ENCODE results near the gene TEX22.

The TEX22 gene

DNA sequence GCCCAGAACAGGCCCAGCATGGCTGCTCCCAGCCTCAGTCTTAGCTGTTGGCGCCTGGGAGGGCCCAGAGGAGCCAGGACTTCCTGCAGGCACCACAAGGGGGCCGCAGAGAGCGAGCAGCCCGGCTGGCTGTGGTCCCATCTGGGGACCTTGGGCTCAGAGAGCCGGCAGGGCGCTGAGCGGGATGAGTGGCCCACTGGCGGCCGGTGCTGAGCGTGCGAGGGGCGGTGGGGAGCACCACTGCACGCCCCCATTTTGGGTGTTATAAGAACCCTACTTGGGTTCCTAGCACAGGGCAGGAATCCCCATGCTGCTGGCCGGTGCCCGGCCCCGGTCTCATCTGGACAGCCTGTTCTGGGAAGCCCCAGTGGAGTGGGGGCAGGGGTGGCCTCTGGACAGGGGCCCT lies 50.4 kb downstream of the TEX22 start (continued):
- TF ChIP-seq, protein P1, sequence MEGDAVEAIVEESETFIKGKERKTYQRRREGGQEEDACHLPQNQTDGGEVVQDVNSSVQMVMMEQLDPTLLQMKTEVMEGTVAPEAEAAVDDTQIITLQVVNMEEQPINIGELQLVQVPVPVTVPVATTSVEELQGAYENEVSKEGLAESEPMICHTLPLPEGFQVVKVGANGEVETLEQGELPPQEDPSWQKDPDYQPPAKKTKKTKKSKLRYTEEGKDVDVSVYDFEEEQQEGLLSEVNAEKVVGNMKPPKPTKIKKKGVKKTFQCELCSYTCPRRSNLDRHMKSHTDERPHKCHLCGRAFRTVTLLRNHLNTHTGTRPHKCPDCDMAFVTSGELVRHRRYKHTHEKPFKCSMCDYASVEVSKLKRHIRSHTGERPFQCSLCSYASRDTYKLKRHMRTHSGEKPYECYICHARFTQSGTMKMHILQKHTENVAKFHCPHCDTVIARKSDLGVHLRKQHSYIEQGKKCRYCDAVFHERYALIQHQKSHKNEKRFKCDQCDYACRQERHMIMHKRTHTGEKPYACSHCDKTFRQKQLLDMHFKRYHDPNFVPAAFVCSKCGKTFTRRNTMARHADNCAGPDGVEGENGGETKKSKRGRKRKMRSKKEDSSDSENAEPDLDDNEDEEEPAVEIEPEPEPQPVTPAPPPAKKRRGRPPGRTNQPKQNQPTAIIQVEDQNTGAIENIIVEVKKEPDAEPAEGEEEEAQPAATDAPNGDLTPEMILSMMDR (tag by site-specific recombination; IDR thresholded peaks at IDR 0.05) = peak; percentile 86
- TF ChIP-seq HOXC10 (CRISPR knock-in tag; IDR thresholded peaks at IDR 0.05) = no peak
- TF ChIP-seq ZBTB17 (tag by site-specific recombination; IDR thresholded peaks at IDR 0.05) = 0 out of 2 replicates have a peak, but pooled peaks have one; percentile 36
- TF ChIP-seq ZNF501 (tag by site-specific recombination; IDR thresholded peaks at IDR 0.05) = no peak
- no peak for TF ChIP-seq SP3 (tag by site-specific recombination; IDR thresholded peaks at IDR 0.05)
- no peak for TF ChIP-seq ZNF133 (tag by site-specific recombination; IDR thresholded peaks at IDR 0.05)
- no peak for TF ChIP-seq ZNF132 (tag by site-specific recombination; IDR thresholded peaks at IDR 0.05; ENCODE audit: borderline replicate concordance)
- no peak for TF ChIP-seq REPIN1 (tag by site-specific recombination; IDR thresholded peaks at IDR 0.05; ENCODE audit: low read depth)
- TF ChIP-seq ZFP69B (tag by site-specific recombination; IDR thresholded peaks at IDR 0.05) = peak; percentile 77
- no peak for TF ChIP-seq ZNF112 (tag by site-specific recombination; IDR thresholded peaks at IDR 0.05)
- no peak for TF ChIP-seq ZNF658 (tag by site-specific recombination; IDR thresholded peaks at IDR 0.05)
- TF ChIP-seq ZNF571 (tag by site-specific recombination; IDR thresholded peaks at IDR 0.05) = no peak
- no peak for TF ChIP-seq ZNF624 (tag by site-specific recombination; IDR thresholded peaks at IDR 0.05)
- TF ChIP-seq ZNF24 (tag by site-specific recombination; IDR thresholded peaks at IDR 0.05) = no peak
- no peak for TF ChIP-seq ZNF2 (tag by site-specific recombination; IDR thresholded peaks at IDR 0.05)
- TF ChIP-seq ZNF157 (tag by site-specific recombination; IDR thresholded peaks at IDR 0.05) = no peak
- TF ChIP-seq, protein P2, sequence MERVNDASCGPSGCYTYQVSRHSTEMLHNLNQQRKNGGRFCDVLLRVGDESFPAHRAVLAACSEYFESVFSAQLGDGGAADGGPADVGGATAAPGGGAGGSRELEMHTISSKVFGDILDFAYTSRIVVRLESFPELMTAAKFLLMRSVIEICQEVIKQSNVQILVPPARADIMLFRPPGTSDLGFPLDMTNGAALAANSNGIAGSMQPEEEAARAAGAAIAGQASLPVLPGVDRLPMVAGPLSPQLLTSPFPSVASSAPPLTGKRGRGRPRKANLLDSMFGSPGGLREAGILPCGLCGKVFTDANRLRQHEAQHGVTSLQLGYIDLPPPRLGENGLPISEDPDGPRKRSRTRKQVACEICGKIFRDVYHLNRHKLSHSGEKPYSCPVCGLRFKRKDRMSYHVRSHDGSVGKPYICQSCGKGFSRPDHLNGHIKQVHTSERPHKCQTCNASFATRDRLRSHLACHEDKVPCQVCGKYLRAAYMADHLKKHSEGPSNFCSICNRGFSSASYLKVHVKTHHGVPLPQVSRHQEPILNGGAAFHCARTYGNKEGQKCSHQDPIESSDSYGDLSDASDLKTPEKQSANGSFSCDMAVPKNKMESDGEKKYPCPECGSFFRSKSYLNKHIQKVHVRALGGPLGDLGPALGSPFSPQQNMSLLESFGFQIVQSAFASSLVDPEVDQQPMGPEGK (tag by site-specific recombination; IDR thresholded peaks at IDR 0.05) = peak; percentile 34; the same call in 1 of the 2 replicates
- TF ChIP-seq ZEB2 (tag by site-specific recombination; IDR thresholded peaks at IDR 0.05) = no peak
- TF ChIP-seq ZNF843 (tag by site-specific recombination; IDR thresholded peaks at IDR 0.05) = no peak
- no peak for TF ChIP-seq ZNF549 (tag by site-specific recombination; IDR thresholded peaks at IDR 0.05)
- 0 out of 2 replicates have a peak, but pooled peaks have one; percentile 13 for TF ChIP-seq KLF8 (tag by site-specific recombination; IDR thresholded peaks at IDR 0.05)
- no peak for TF ChIP-seq ZNF707 (tag by site-specific recombination; IDR thresholded peaks at IDR 0.05)

DNA sequence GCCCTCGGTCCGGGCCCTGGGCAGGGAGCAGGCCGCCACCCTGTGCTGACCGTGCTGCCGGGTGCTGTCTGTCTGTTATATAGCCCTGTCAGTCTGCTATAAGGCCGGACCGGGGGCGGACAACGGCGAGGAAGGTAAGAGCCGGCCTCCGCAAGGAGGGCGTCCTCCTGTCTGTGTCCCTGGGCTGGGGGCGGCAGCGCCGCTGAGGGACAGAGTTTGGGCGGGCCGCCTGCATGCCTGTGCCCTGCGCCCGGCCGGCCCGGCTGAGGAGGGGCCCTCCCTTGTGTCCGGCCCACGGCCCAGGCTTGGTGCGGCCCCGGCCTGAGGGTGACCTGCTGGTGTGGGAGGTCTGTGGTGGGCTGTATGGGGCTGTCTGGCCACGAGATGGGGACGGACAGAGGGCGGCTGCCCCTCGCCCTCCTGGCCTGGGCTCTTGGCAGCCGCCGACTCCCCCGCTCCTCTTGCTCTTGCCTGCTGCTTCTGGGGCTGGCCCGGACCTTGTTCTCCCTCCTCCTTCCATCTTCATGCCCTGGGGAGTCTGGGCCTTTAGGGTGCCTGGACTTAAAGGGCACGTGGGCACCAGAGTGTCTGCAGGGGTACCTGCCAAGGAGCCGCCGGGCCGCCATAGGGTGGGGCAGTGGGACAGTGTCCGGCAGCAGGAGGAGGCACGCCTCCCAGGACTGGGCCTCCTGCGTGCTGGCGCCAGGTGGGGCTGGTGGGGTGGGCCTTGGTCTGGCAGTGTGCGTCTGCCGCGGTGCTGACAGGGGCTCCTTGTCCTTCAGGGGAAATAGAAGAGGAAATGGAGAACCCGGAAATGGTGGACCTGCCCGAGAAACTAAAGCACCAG lies 51.2 kb downstream of the TEX22 start:
- H3K4me3 ChIP-seq (ENCODE audit: low read depth, low read length) = no peak overlapping the region
- no peaks in the 10 kb centered on the region for H3K9me3 ChIP-seq (ENCODE audit: control insufficient read depth, insufficient read depth, low read depth, low read length)
- ChIA-PET CTCF (interaction anchor here (0.6 kb wide), 1 partner anchor 11 kb away, joined by 3 read pairs; no protein-coding TSS in a partner anchor), POLR2A (no interaction called here)
- 0 out of 2 replicates have a peak overlapping the region, but pooled peaks have one; percentile 24 for H3K27ac ChIP-seq (ENCODE audit: extremely low read depth, low read depth, low read length)
- no peaks in the 10 kb centered on the region for H3K4me1 ChIP-seq (ENCODE audit: control insufficient read depth, insufficient read depth, low read length)
- H3K36me3 ChIP-seq (ENCODE audit: control insufficient read depth in 2 of 2, insufficient read depth in 1 of 2, low read length in 2 of 2) = peaks cover 7 to 69% of the 10 kb centered on the region in 2 experiments; a peak in 2 of 3 replicates
- TF ChIP-seq ZNF146 (tag by site-specific recombination; IDR thresholded peaks at IDR 0.05) (no peak), SP2 (tag by site-specific recombination; IDR thresholded peaks at IDR 0.05) (no peak), ZNF707 (tag by site-specific recombination; IDR thresholded peaks at IDR 0.05) (no peak), ZNF596 (tag by site-specific recombination; IDR thresholded peaks at IDR 0.05) (no peak), REPIN1 (tag by site-specific recombination; IDR thresholded peaks at IDR 0.05; ENCODE audit: low read depth) (no peak)
- TF ChIP-seq, protein P3, sequence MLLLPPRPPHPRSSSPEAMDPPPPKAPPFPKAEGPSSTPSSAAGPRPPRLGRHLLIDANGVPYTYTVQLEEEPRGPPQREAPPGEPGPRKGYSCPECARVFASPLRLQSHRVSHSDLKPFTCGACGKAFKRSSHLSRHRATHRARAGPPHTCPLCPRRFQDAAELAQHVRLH (tag by site-specific recombination; IDR thresholded peaks at IDR 0.05) = no peak
- TF ChIP-seq, protein P4, sequence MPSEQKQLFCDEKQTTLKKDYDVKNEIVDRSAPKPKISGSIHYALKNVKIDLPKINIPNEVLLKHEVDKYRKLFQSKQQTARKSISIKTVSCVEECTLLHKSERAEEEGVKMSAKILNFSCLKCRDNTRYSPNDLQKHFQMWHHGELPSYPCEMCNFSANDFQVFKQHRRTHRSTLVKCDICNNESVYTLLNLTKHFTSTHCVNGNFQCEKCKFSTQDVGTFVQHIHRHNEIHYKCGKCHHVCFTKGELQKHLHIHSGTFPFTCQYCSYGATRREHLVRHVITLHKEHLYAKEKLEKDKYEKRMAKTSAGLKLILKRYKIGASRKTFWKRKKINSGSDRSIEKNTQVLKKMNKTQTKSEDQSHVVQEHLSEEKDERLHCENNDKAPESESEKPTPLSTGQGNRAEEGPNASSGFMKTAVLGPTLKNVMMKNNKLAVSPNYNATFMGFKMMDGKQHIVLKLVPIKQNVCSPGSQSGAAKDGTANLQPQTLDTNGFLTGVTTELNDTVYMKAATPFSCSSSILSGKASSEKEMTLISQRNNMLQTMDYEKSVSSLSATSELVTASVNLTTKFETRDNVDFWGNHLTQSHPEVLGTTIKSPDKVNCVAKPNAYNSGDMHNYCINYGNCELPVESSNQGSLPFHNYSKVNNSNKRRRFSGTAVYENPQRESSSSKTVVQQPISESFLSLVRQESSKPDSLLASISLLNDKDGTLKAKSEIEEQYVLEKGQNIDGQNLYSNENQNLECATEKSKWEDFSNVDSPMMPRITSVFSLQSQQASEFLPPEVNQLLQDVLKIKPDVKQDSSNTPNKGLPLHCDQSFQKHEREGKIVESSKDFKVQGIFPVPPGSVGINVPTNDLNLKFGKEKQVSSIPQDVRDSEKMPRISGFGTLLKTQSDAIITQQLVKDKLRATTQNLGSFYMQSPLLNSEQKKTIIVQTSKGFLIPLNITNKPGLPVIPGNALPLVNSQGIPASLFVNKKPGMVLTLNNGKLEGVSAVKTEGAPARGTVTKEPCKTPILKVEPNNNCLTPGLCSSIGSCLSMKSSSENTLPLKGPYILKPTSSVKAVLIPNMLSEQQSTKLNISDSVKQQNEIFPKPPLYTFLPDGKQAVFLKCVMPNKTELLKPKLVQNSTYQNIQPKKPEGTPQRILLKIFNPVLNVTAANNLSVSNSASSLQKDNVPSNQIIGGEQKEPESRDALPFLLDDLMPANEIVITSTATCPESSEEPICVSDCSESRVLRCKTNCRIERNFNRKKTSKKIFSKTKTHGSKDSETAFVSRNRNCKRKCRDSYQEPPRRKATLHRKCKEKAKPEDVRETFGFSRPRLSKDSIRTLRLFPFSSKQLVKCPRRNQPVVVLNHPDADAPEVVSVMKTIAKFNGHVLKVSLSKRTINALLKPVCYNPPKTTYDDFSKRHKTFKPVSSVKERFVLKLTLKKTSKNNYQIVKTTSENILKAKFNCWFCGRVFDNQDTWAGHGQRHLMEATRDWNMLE (tag by site-specific recombination; conservative IDR thresholded peaks at IDR 0.05; ENCODE audit: low read depth) = no peak
